SH-SY5Y (cell line): ENCODE data around the gene KAT6B.

Source experiments
- GATA2 ChIP-seq: IDR thresholded peaks from 2 replicates; pipeline ENCODE4 v1.6.1; 2011; ENCODE audit warnings: mild to moderate bottlenecking, low read depth, low read length
- GATA3 ChIP-seq: IDR thresholded peaks from 2 replicates; pipeline ENCODE4 v1.6.1; 2011; ENCODE audit warnings: low read depth, mild to moderate bottlenecking, low read length, moderate library complexity

GRCh38 chr10:74816824-74817498 lies 9.4 kb upstream of the KAT6B start:
- no peak for TF ChIP-seq GATA2
- TF ChIP-seq GATA3, result no peak
